K562 (cell line): ENCODE results near the gene EAF1. TPM values are rescaled to one million over a fixed set of nuclear protein-coding genes. Genes with fewer than 3 reads are reported as not detected.

Experiments
- ARID3B ChIP-seq: fragments of 250-450 bp; sonication (Bioruptor Pico); IDR thresholded peaks from 2 replicates; pipeline ENCODE4 v1.4.0; 2020; ENCODE audit warnings: borderline replicate concordance
- HNRNPL ChIP-seq: fragments of 200-400 bp; formaldehyde crosslinking; IDR thresholded peaks from 2 replicates; pipeline ENCODE4 v1.6.1; 2017; ENCODE audit warnings: low read depth, mild to moderate bottlenecking, low read length
- PTBP1 ChIP-seq: fragments of 200-400 bp; formaldehyde crosslinking; IDR thresholded peaks from 2 replicates; pipeline ENCODE4 v1.6.1; 2017; ENCODE audit warnings: low read depth, low read length
- TRIM24 ChIP-seq, 2 experiments: fragments of 450-650 bp; IDR thresholded peaks; 2 replicates each; pipeline ENCODE4 v1.6.1; 2016
- TRIM28 ChIP-seq: fragments of 450-650 bp; IDR thresholded peaks from 2 replicates; pipeline ENCODE4 v1.6.1; 2017
- ZBTB40 ChIP-seq, 2 experiments: fragments of 450-650 bp in 1 of 2; sonication (generic) in 1 of 2; formaldehyde crosslinking in 1 of 2; IDR thresholded peaks; 2 replicates each; pipeline versions ENCODE4 v1.7.1 to v1.9.0; 2016 to 2022; ENCODE audit warnings: inconsistent platforms in 1 of 2, mild to moderate bottlenecking in 1 of 2, missing genetic modification reagents in 1 of 2
- ZC3H11A ChIP-seq: IDR thresholded peaks from 2 replicates; pipeline ENCODE4 v1.6.1; 2012; ENCODE audit warnings: low read depth, low read length, improper control_type of control experiment
- ZNF232 ChIP-seq: sonication (generic); formaldehyde crosslinking; IDR thresholded peaks from 2 replicates; pipeline ENCODE4 v1.8.0; 2022; ENCODE audit warnings: mild to moderate bottlenecking, missing genetic modification reagents
- polyA plus RNA-seq, 8 experiments: library from polyadenylated mRNA; depleted of rRNA in 4 of 8; stranded (reverse) in 5 of 8; unstranded in 3 of 8; fragments of >200 nt; fragmentation: Nextera tagmentation in 2 of 8; fragmentation: Illumina TruSeq in 1 of 8; extraction: Ambion mirVana in 2 of 8; extraction: Trizol in 1 of 8; gene quantifications; 2 replicates each; pipeline versions ENCODE4 v1.2.1 to v1.2.3, GENCODE V29; 2011 to 2014; ENCODE audit warnings: inconsistent platforms in 1 of 8, missing spikeins in 1 of 8
- total RNA-seq, 7 experiments: library from RNA; depleted of rRNA in 6 of 7; stranded (reverse); fragments of >200 nt in 6 of 7; fragmentation: Illumina TruSeq in 2 of 7; extraction: Trizol in 2 of 7; gene quantifications; 2 replicates each; pipeline versions ENCODE4 v1.2.1 to v1.2.3, GENCODE V29; 2011 to 2021; ENCODE audit warnings: low replicate concordance in 1 of 7
- TF ChIP-seq, protein P1 (sequence below): sonication (generic); formaldehyde crosslinking; IDR thresholded peaks from 2 replicates; pipeline ENCODE4 v1.8.1; 2023; ENCODE audit warnings: mild to moderate bottlenecking, missing genetic modification reagents
- TF ChIP-seq, protein P2 (sequence below): sonication (generic); formaldehyde crosslinking; IDR thresholded peaks from 2 replicates; pipeline ENCODE4 v1.4.0; 2020; ENCODE audit warnings: mild to moderate bottlenecking, missing genetic modification reagents

Gene EAF1
- total and polyA plus RNA-seq, 9 of the 15 experiments (the other 6 are each of a cell fraction or from before 2014, with no cell fraction given): 7.0 to 26.8 (median 20.4) TPM

- TF ChIP-seq ZBTB40 (IDR thresholded peaks at IDR 0.05) (no peak), ZBTB40 (CRISPR knock-in tag; IDR thresholded peaks at IDR 0.05) (0 out of 2 replicates have a peak, but pooled peaks have one; percentile 21), TRIM24 (IDR thresholded peaks at IDR 0.05) (peak; percentile 67 to 70), ZNF232 (CRISPR knock-in tag) (0 out of 2 replicates have a peak, but pooled peaks have one; percentile 4), TRIM28 (peak; percentile 88), HNRNPL (no peak), ARID3B (CRISPR knock-in tag) (no peak), ZC3H11A (no peak), PTBP1 (0 out of 2 replicates have a peak, but pooled peaks have one; percentile 16)
- TF ChIP-seq, protein P1, sequence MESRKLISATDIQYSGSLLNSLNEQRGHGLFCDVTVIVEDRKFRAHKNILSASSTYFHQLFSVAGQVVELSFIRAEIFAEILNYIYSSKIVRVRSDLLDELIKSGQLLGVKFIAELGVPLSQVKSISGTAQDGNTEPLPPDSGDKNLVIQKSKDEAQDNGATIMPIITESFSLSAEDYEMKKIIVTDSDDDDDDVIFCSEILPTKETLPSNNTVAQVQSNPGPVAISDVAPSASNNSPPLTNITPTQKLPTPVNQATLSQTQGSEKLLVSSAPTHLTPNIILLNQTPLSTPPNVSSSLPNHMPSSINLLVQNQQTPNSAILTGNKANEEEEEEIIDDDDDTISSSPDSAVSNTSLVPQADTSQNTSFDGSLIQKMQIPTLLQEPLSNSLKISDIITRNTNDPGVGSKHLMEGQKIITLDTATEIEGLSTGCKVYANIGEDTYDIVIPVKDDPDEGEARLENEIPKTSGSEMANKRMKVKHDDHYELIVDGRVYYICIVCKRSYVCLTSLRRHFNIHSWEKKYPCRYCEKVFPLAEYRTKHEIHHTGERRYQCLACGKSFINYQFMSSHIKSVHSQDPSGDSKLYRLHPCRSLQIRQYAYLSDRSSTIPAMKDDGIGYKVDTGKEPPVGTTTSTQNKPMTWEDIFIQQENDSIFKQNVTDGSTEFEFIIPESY (CRISPR knock-in tag): 0 out of 2 replicates have a peak, but pooled peaks have one; percentile 56
- TF ChIP-seq, protein P2, sequence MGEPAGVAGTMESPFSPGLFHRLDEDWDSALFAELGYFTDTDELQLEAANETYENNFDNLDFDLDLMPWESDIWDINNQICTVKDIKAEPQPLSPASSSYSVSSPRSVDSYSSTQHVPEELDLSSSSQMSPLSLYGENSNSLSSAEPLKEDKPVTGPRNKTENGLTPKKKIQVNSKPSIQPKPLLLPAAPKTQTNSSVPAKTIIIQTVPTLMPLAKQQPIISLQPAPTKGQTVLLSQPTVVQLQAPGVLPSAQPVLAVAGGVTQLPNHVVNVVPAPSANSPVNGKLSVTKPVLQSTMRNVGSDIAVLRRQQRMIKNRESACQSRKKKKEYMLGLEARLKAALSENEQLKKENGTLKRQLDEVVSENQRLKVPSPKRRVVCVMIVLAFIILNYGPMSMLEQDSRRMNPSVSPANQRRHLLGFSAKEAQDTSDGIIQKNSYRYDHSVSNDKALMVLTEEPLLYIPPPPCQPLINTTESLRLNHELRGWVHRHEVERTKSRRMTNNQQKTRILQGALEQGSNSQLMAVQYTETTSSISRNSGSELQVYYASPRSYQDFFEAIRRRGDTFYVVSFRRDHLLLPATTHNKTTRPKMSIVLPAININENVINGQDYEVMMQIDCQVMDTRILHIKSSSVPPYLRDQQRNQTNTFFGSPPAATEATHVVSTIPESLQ (CRISPR knock-in tag): no peak
These were observed 749 bp upstream of the EAF1 start (continued) for GRCh38 chr3:15426579-15427118.
